Measurements from ENCODE around the gene CP. TPM values are rescaled to one million over a fixed set of nuclear protein-coding genes. Genes with fewer than 3 reads are reported as not detected.

Gene CP
- total and polyA plus RNA-seq, 2 of the 13 experiments (the other 11 are each of a cell fraction or from before 2014, with no cell fraction given), result 42.6 to 789 TPM

GRCh38 chr3:149129326-149130205 lies 92.1 kb downstream of the CP start, which contains the start of gene HPS3 (continued):
- TF ChIP-seq, protein P1, sequence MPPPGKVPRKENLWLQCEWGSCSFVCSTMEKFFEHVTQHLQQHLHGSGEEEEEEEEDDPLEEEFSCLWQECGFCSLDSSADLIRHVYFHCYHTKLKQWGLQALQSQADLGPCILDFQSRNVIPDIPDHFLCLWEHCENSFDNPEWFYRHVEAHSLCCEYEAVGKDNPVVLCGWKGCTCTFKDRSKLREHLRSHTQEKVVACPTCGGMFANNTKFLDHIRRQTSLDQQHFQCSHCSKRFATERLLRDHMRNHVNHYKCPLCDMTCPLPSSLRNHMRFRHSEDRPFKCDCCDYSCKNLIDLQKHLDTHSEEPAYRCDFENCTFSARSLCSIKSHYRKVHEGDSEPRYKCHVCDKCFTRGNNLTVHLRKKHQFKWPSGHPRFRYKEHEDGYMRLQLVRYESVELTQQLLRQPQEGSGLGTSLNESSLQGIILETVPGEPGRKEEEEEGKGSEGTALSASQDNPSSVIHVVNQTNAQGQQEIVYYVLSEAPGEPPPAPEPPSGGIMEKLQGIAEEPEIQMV (CRISPR knock-in tag; IDR thresholded peaks at IDR 0.05; ENCODE audit: low read depth), result no peak
- TF ChIP-seq POLR2G (IDR thresholded peaks at IDR 0.05; ENCODE audit: low read depth, low read length), result peak; percentile 89
- TF ChIP-seq, protein P2, sequence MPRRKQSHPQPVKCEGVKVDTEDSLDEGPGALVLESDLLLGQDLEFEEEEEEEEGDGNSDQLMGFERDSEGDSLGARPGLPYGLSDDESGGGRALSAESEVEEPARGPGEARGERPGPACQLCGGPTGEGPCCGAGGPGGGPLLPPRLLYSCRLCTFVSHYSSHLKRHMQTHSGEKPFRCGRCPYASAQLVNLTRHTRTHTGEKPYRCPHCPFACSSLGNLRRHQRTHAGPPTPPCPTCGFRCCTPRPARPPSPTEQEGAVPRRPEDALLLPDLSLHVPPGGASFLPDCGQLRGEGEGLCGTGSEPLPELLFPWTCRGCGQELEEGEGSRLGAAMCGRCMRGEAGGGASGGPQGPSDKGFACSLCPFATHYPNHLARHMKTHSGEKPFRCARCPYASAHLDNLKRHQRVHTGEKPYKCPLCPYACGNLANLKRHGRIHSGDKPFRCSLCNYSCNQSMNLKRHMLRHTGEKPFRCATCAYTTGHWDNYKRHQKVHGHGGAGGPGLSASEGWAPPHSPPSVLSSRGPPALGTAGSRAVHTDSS (CRISPR knock-in tag; conservative IDR thresholded peaks at IDR 0.05), result no peak; the same call in 1 of the 2 replicates
- TF ChIP-seq GATAD1 (CRISPR knock-in tag; IDR thresholded peaks at IDR 0.05), result 0 out of 2 replicates have a peak, but pooled peaks have one; percentile 51
- TF ChIP-seq, protein P3, sequence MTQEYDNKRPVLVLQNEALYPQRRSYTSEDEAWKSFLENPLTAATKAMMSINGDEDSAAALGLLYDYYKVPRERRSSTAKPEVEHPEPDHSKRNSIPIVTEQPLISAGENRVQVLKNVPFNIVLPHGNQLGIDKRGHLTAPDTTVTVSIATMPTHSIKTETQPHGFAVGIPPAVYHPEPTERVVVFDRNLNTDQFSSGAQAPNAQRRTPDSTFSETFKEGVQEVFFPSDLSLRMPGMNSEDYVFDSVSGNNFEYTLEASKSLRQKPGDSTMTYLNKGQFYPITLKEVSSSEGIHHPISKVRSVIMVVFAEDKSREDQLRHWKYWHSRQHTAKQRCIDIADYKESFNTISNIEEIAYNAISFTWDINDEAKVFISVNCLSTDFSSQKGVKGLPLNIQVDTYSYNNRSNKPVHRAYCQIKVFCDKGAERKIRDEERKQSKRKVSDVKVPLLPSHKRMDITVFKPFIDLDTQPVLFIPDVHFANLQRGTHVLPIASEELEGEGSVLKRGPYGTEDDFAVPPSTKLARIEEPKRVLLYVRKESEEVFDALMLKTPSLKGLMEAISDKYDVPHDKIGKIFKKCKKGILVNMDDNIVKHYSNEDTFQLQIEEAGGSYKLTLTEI (CRISPR knock-in tag; conservative IDR thresholded peaks at IDR 0.05), result no peak
- TF ChIP-seq KDM5B (CRISPR knock-in tag; IDR thresholded peaks at IDR 0.05; ENCODE audit: borderline replicate concordance), result peak; percentile 98
- 0 out of 2 replicates have a peak, but pooled peaks have one; percentile 42 for TF ChIP-seq SIN3A (IDR thresholded peaks at IDR 0.05; ENCODE audit: borderline replicate concordance, low read depth, low read length)
- TF ChIP-seq ZNF567 (CRISPR knock-in tag; IDR thresholded peaks at IDR 0.05; ENCODE audit: borderline replicate concordance), result peak; percentile 78; the same call in 1 of the 2 replicates
- TF ChIP-seq JARID2 (CRISPR knock-in tag; IDR thresholded peaks at IDR 0.05; ENCODE audit: insufficient replicate concordance), result no peak
- no peak for TF ChIP-seq ZNF83 (CRISPR knock-in tag; IDR thresholded peaks at IDR 0.05; ENCODE audit: borderline replicate concordance)
- TF ChIP-seq, protein P4, sequence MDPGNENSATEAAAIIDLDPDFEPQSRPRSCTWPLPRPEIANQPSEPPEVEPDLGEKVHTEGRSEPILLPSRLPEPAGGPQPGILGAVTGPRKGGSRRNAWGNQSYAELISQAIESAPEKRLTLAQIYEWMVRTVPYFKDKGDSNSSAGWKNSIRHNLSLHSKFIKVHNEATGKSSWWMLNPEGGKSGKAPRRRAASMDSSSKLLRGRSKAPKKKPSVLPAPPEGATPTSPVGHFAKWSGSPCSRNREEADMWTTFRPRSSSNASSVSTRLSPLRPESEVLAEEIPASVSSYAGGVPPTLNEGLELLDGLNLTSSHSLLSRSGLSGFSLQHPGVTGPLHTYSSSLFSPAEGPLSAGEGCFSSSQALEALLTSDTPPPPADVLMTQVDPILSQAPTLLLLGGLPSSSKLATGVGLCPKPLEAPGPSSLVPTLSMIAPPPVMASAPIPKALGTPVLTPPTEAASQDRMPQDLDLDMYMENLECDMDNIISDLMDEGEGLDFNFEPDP (CRISPR knock-in tag; conservative IDR thresholded peaks at IDR 0.05), result no peak
- TF ChIP-seq ZNF274 (CRISPR knock-in tag; IDR thresholded peaks at IDR 0.05), result peak; percentile 70; the same call in 1 of the 2 replicates
- TF ChIP-seq, protein P5, sequence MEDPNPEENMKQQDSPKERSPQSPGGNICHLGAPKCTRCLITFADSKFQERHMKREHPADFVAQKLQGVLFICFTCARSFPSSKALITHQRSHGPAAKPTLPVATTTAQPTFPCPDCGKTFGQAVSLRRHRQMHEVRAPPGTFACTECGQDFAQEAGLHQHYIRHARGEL (CRISPR knock-in tag; IDR thresholded peaks at IDR 0.05), result peak; percentile 90
- peak; percentile 22; the same call in 1 of the 2 replicates for TF ChIP-seq ZNF503 (CRISPR knock-in tag; IDR thresholded peaks at IDR 0.05)
- TF ChIP-seq PCBP2 (optimal IDR thresholded peaks at IDR 0.05; ENCODE audit: low read depth, low read length, poor library complexity, severe bottlenecking), result no peak
- TF ChIP-seq MBNL3 (CRISPR knock-in tag; conservative IDR thresholded peaks at IDR 0.05), result no peak
- peak; percentile 86 for TF ChIP-seq ATF7-NPFF (CRISPR knock-in tag; IDR thresholded peaks at IDR 0.05; ENCODE audit: low read depth)
- TF ChIP-seq SP4 (CRISPR knock-in tag; IDR thresholded peaks at IDR 0.05), result peak; percentile 91
- TF ChIP-seq ZNF782 (CRISPR knock-in tag; IDR thresholded peaks at IDR 0.05; ENCODE audit: borderline replicate concordance), result no peak

All from HepG2 (cell line).